Effector CD8-positive, alpha-beta T cell (primary cell): ENCODE results near the gene NPAS3.
"Not testable (repeated sequence)": the region's sequence is repeated elsewhere in the genome, so short reads cannot be mapped to it uniquely, and the experiment has no call there.

ENCODE experiments used
- DNase-seq: peaks from one replicate; lab custom pipeline; 2025; lab: John Stamatoyannopoulos, UW

Gene NPAS3

GRCh38 chr14:33081259-33081658, 142.6 kb downstream of the NPAS3 start:
- no peak for DNase-seq

DNA sequence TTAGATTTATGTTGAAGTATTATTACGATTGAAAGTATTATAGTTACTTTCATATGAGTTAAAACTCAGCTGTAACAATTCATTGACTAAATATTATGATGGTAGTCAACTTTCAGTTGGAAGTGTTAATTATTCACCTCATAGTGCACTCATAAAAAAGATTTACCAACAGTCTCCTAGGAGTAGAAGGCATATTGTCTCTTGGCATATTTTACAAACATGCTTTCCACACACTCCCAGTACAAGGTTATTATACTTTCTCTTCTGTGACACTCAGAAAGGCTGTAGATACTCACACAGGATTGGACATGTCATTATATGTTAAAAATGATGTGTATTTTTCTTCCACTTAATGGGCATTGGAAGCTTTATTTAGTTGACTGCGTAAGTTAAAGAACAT, 147.1 kb downstream of the NPAS3 start:
- DNase-seq: no peak

- DNase-seq: not testable (repeated sequence)
Measured at GRCh38 chr14:33088274-33088673, 149.6 kb downstream of the NPAS3 start.

DNA sequence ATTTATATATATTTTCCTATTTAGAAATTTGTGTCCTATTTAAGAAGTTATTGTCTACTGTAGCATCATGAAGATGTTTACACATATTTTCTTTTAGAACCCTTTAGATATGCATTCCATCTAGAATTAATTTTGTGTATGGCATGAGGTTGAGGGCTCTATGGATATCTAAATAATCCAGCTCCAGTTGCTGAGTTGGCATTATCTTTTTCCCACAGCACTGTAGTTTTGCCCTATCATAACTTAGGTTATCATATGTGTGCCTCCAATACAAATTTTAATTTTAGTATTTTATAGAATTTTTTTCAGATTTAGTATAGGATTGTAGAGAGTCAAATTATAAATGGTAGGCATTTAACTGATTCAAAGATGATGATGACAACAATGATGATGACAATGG, 159.3 kb downstream of the NPAS3 start:
- no peak for DNase-seq

- DNase-seq: no peak
Measured at GRCh38 chr14:33103489-33103888, 164.8 kb downstream of the NPAS3 start.

GRCh38 chr14:33103966-33104365, 165.3 kb downstream of the NPAS3 start:
- no peak for DNase-seq

DNA sequence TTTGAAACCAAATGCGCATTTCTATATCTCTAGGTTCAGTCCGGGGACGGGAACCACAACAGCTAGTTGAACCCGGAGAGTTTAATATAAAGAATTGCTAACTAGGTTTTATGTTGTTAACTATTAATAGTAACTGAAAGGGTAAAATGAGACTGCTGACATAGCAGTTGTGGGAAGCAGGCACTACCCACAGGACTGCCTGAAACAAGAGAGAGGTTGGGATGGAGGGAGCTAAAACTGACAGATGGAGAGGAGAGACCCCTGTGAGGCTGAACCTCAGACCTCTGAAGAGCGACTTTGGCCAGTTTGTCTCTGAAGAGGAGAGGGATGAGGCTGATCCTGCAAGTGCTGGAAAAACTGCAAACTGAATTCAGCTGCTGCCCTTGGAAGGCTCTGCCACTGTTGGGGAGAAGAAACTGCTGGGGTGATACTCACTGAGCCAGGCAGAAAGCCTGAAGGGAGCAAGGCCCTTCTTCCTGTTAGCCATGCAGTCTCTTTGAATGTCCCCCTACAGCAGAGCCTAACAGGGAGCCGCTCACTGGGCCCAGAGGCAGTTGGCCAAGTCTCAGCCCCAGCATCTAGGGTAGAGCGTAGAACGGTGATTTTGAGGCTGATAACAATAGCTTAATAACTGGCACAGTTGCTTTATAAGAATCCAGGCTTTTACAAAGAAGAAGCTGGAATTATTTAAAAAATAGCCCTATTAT, 172.2 kb downstream of the NPAS3 start:
- no peak for DNase-seq

GRCh38 chr14:33114331-33114730, 175.7 kb downstream of the NPAS3 start:
- DNase-seq: no peak

DNA sequence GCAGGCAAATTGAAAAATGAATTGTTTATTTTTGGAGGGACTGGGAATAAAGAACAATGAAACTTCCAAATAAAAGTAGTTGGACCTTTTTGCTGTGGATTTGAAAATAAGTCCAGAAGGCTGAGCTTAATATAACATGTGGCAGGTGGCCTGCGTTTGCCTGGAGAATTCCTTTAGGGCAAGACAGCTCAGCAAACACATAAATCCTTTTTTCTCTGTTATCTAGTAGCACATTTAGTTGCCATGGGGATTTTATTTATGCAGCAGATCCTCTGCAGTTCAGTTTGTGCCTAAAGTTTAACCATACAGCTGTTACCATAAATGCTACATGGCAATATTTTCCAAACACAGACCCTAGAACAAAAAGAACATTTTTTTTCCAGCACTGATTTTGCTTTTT, 180.0 kb downstream of the NPAS3 start:
- no peak for DNase-seq

DNA sequence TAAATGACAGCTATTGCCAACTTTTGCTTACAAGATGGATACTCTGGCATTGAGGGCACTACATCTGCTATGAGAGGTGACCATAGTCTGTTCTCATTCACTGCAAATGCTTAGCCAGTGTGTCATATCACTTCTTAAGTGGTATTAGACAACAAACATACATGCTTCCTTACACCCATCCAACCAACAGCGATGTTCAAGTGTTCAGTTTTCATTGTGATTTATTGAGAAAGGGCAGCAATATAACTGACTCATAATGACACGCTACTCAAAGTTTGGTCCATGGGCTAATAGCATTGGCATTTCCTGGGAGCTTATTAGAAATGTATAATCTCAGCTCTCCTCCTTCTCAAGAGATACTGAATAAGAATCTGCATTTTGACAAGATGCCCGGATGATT, 181.7 kb downstream of the NPAS3 start:
- no peak for DNase-seq

- DNase-seq: no peak
Measured at GRCh38 chr14:33120966-33121365, 182.3 kb downstream of the NPAS3 start.

DNA sequence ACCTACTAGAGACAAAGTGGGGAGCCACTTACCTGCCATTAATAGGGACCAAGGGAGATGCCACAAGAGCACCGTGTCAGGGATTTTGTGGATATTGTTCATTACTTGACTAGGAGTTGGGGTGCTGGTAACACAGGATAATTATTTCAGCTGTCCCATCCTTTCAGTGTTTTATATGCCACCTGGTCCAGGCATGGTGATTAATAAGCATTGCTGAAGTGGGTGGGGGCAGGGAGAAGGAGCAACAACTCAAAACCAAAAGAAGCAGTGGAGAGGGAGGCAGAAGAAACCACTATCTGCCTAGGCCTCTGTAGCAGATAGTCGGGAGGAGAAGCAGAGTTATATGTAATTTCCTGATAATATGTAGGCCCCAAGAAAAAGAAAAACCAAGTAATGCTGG, 184.6 kb downstream of the NPAS3 start:
- no peak for DNase-seq

DNA sequence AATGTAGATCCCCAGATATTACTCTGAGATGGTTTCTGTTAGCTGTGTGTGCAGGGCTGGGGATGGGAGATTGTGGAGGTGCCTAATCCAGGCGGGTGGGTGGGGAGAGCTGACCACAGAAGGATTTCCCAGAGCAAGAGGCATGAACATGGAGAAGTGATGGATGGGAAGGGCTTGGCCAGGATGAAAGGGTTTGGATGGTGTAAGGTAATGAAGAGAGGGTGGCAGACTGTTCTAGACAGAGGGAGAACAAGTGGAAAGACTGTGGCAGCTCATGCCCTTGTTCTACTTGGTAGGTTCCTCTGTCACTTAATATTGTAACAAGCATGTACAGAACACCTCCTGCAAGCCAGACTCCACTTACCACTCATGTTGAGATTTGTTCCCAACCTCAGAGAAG, 187.8 kb downstream of the NPAS3 start:
- no peak for DNase-seq

- no peak for DNase-seq
Measured at GRCh38 chr14:33127531-33127930, 188.9 kb downstream of the NPAS3 start.

DNA sequence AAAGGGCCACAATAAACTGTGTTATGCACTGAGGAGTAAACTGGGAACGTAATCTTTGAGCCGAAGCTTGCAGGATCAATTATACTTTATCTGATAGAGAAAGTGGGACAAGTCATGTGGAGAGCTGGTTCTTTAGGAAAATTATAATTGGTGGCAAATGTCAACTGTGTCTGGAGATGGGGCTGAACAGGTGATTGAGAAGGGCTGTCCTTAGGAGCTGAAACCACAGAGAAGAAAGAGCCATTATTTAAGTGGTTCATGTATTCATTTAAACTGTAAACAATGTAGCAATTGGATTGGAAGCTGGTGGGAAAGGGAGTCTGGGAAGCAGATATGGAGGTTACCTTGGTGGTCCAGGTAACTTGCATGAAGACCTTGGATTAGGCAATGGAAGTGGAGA, 193.1 kb downstream of the NPAS3 start:
- DNase-seq: no peak

- DNase-seq: no peak
Measured at GRCh38 chr14:33134162-33134561, 195.5 kb downstream of the NPAS3 start.

DNA sequence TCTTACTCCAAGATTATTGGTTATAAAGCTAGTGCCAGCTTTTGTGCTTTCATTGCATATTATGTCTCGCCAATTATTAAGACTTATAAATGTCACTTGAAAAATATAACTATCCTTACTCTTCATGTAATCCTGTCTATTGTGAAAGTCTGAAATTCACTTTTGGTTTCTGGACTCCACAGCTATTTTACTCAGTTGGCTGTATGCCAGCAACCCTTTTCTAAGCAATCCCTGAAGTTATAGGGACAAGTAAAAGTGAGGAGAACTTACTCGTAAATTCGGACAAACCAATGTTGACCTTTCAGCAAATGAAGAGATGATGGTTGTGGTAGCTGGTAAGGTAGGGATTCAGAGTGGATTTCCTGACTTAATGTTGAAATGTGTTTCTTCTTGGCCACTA, 196.3 kb downstream of the NPAS3 start:
- DNase-seq: no peak

- no peak for DNase-seq
Measured at GRCh38 chr14:33150666-33151428, 212.2 kb downstream of the NPAS3 start.

GRCh38 chr14:33163109-33163508, 224.4 kb downstream of the NPAS3 start:
- no peak for DNase-seq

DNA sequence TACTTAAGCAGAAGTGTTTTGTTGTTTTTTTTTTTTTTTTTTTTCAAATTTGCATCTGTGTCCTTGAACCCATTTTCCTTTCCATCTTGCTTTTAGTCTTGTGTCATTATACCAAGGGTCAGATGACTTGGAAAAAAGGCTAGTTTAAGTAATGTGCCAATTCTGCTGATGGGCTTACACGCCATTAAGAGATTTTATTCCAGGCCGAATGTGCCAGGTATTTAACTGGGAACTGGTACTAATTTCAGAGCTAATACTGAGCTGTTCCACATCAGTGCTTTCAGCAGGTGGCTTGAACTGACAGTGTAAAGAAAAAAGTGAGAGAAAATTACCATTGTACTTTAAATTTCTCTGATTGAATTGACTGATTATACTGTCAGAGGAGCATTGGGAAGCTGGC, 224.9 kb downstream of the NPAS3 start:
- DNase-seq: no peak

- DNase-seq: no peak
Measured at GRCh38 chr14:33165144-33165925, 226.7 kb downstream of the NPAS3 start.

- DNase-seq: no peak
Measured at GRCh38 chr14:33165926-33166289, 227.2 kb downstream of the NPAS3 start.

- DNase-seq: no peak
Measured at GRCh38 chr14:33175951-33176350, 237.3 kb downstream of the NPAS3 start.
